Astrocyte of the cerebellum (primary cell): ENCODE measurements around the gene C1orf105.
"Not testable (repeated sequence)": the region's sequence is repeated elsewhere in the genome, so short reads cannot be mapped to it uniquely, and the experiment has no call there.

ENCODE experiments used
- DNase-seq: peaks from one replicate; pipeline ENCODE4 v3.0.0-alpha.2; 2011; ENCODE audit warnings: low read depth
- H3K4me3 ChIP-seq: 2 replicates; pipeline ENCODE4 v1.5.1; 2011; ENCODE audit warnings: mild to moderate bottlenecking, low read depth, low read length, moderate library complexity
- CTCF ChIP-seq: IDR thresholded peaks from 2 replicates; pipeline ENCODE4 v1.5.1; 2012; ENCODE audit warnings: low read length, low read depth, moderate library complexity, mild to moderate bottlenecking; ENCODE audit errors: missing control alignments
- in situ Hi-C: cut with HindIII; loops from 2 replicates; pipeline ENCODE4 v1.10.0; 2017; ENCODE audit warnings: low sequenced_read_pairs

The C1orf105 gene

GRCh38 chr1:172429331-172430127 lies 9.0 kb downstream of the C1orf105 start:
- TF ChIP-seq CTCF = peak; percentile 75
- DNase-seq = peak; percentile 71
- in situ Hi-C loops = no loop called here
- H3K4me3 ChIP-seq = no peak overlapping the region

DNA sequence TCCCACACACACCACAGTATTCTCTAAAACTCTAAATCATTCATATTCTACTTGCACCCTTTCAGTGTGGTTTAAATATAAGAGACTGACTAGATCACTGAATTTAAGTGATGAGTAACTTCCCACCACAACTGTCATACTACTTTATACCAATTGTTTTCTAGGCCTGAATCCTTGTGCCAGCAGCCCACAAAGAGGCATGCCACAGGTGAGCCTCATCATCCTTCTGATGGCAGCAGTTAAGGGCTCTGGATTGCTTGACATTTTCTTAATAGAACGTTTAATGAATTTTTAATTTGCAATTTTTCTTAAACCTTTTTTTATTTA lies 9.6 kb downstream of the C1orf105 start:
- in situ Hi-C loops = no loop called here
- TF ChIP-seq CTCF = no peak
- DNase-seq = no peak
- H3K4me3 ChIP-seq = no peak overlapping the region

DNA sequence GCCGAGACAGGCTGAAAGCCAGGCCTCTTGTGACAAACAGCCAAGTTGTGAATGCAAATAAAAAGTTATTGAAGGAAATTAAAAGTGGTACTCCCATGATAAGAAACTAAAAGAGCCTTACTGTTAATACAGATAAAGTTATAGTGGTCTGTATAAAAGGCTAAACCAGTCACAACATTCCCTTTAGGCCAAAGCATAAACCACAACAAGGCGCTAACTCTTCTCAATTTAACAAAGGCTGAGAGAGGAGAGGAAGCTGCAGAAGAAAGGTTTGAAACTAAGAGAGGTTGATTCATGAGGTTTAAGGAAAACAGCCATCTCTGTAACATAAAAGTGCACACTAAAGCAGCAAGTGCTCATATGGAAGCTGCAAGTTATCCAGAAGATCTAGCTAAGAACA lies 10.7 kb downstream of the C1orf105 start:
- in situ Hi-C loops = no loop called here
- H3K4me3 ChIP-seq = no peak overlapping the region
- no peak for TF ChIP-seq CTCF
- DNase-seq = no peak

DNA sequence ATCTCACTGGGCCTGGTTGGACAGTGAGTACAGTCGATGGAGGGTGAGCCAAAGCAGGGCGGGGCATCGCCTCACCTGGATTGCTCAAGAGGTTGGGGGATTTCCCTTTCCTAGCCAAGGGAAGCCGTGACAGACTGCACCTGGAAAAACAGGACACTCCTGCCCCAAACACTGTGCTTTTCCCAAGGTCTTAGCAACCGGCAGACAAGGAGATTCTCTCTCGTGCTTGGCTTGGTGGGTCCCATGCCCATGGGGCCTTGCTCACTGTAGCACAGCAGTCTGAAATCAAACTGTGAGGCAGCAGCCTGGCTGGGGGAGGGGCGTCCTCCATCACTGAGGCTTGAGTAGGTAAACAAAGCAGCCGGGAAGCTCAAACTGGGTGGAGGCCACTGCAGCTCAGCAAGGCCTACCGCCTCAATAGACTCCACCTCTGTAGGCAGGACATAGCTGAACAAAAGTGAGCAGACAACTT lies 11.3 kb downstream of the C1orf105 start:
- no peak overlapping the region for H3K4me3 ChIP-seq
- in situ Hi-C loops = no loop called here
- TF ChIP-seq CTCF = no peak
- no peak for DNase-seq

GRCh38 chr1:172437183-172437582 lies 16.7 kb downstream of the C1orf105 start:
- in situ Hi-C loops, H3K4me3 ChIP-seq, DNase-seq: not testable (repeated sequence)

DNA sequence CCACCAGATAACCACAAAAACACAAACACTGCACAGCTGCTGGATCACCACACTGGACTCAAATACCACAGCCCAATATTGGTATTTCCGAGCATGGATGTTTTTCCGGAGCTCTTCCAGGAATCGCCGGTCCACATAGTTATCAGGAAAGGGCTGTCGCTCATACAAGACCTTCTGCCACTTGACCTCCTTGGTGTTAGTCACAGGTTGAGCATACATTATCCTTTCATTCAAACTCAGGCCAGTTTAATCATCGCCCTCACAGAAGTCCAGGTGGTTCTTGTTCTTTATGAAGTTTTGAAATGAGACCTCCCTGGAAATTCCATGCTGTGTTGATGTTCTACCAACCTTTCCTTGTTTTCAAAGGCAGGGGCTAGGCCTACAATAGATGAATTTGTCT lies 21.9 kb downstream of the C1orf105 start:
- TF ChIP-seq CTCF = no peak
- no peak for DNase-seq

DNA sequence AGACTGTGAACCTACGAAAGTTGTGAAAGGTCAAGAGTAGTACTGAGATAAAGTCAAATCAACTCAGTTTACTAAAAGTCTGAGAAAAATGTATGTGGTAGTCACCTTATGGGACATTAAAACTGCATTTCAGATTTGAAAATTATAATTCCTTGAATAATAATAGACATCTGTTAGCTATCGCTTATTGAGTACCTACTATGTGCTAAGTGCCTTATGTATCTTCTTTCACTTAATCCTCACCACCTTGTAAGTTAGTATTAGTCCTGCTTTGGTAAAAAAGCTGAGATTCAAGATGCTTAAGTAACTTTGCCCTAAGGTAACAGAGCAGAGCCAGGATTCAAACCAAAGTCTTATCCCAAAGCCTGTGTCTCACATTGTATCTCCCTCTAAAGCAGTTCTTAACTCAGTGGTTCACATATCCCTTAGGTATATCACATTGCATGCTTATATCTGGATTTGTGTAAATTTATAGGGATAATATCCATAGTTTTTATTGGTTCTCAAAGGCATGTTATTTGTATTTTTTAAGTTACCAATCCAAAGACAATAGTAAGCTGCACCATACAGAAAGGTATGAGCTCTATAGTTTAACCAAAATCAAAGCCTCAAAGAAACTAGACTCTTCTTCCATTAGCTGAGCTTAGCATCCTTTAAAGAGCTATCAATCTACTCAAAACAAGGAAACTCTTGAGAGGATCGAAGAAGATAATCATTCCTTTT lies 22.5 kb downstream of the C1orf105 start:
- TF ChIP-seq CTCF = no peak
- DNase-seq = no peak
- H3K4me3 ChIP-seq = peak overlapping the region; percentile 79
- in situ Hi-C loops = loop anchor here (10.0 kb wide), 1 partner anchor 272 kb away; no protein-coding TSS in a partner anchor

More for the DNA sequence above, 21.9 kb downstream of the C1orf105 start:
- in situ Hi-C loops = loop anchor here (10.0 kb wide), 1 partner anchor 272 kb away; no protein-coding TSS in a partner anchor
- no peak overlapping the region for H3K4me3 ChIP-seq
